Suprapubic skin (tissue), 4 donors: ENCODE data around the gene NDUFA3. TPM values are rescaled to one million over a fixed set of nuclear protein-coding genes. Genes with fewer than 3 reads are reported as not detected.
"Not testable (repeated sequence)": the region's sequence is repeated elsewhere in the genome, so short reads cannot be mapped to it uniquely, and the experiment has no call there.

ENCODE experiments used
- DNase-seq, 2 donors: peaks; one replicate each; pipeline ENCODE4 v3.0.0-alpha.2; 2019; ENCODE audit warnings: low spot score in 2 of 2
- H3K27ac ChIP-seq: fragments of 200-600 bp; sonication (generic); one replicate; pipeline ENCODE4 v1.5.1; 2019
- H3K27me3 ChIP-seq: fragments of 200-600 bp; sonication (generic); one replicate; pipeline ENCODE4 v1.5.1; 2019
- H3K36me3 ChIP-seq: fragments of 200-600 bp; sonication (generic); one replicate; pipeline ENCODE4 v1.5.1; 2019
- H3K4me1 ChIP-seq: fragments of 200-600 bp; sonication (generic); one replicate; pipeline ENCODE4 v1.5.1; 2019
- H3K4me3 ChIP-seq: fragments of 200-600 bp; sonication (generic); one replicate; pipeline ENCODE4 v1.5.1; 2019; ENCODE audit warnings: mild to moderate bottlenecking
- H3K9me3 ChIP-seq: fragments of 200-600 bp; sonication (generic); one replicate; pipeline ENCODE4 v1.5.1; 2019
- CTCF ChIP-seq, 2 donors: fragments of 200-600 bp in 1 of 2; fragments of 450-650 bp in 1 of 2; sonication (generic) in 1 of 2; IDR thresholded peaks; one replicate each; pipeline ENCODE4 v1.5.1; 2016 to 2019; ENCODE audit warnings: antibody characterized with exemption in 2 of 2, mild to moderate bottlenecking in 1 of 2, moderate library complexity in 1 of 2
- EP300 ChIP-seq: sonication (generic); formaldehyde crosslinking; IDR thresholded peaks from one replicate; pipeline ENCODE4 v1.6.1; 2017; ENCODE audit warnings: antibody characterized with exemption
- POLR2A ChIP-seq, 2 donors: fragments of 450-650 bp; IDR thresholded peaks; one replicate each; pipeline ENCODE4 v1.6.1; 2017; ENCODE audit warnings: antibody characterized with exemption in 2 of 2, mild to moderate bottlenecking in 2 of 2, moderate library complexity in 2 of 2
- POLR2AphosphoS5 ChIP-seq, 3 donors: sonication (generic); formaldehyde crosslinking; IDR thresholded peaks; one replicate each; pipeline ENCODE4 v1.6.1; 2017; ENCODE audit warnings: antibody characterized with exemption in 3 of 3
- WGBS: methylation state at CpG from one replicate; pipeline ENCODE4 v1.1.5; 2018; 5-methylcytosine and 5-hydroxymethylcytosine counted together
- total RNA-seq, 4 donors: library from RNA; depleted of rRNA; stranded (reverse); fragments of >200 nt; gene quantifications; one replicate each; pipeline ENCODE4 v1.1.0, GENCODE V29; 2016

The NDUFA3 gene
- total RNA-seq, 4 donors from 2014 or later: 23.1 to 71.9 (median 46.4) TPM

- no peak overlapping the region for H3K27ac ChIP-seq
- TF ChIP-seq EP300 (no peak), POLR2AphosphoS5 (IDR thresholded peaks at IDR 0.05) (no peak), POLR2A (IDR thresholded peaks at IDR 0.05) (no peak), CTCF (IDR thresholded peaks at IDR 0.05) (no peak)
- DNase-seq: no peak
- H3K9me3 ChIP-seq: no peaks in the 10 kb centered on the region
- no peaks in the 10 kb centered on the region for H3K36me3 ChIP-seq
- peaks cover 19% of the 10 kb centered on the region for H3K4me1 ChIP-seq
- peaks cover under 1% of the 10 kb centered on the region for H3K27me3 ChIP-seq
- 86% methylated on average over 14 of the region's 22 CpGs for WGBS
- H3K4me3 ChIP-seq: peak overlapping the region; percentile 53
Observed at GRCh38 chr19:54095136-54095858, 7.4 kb upstream of the NDUFA3 start.

DNA sequence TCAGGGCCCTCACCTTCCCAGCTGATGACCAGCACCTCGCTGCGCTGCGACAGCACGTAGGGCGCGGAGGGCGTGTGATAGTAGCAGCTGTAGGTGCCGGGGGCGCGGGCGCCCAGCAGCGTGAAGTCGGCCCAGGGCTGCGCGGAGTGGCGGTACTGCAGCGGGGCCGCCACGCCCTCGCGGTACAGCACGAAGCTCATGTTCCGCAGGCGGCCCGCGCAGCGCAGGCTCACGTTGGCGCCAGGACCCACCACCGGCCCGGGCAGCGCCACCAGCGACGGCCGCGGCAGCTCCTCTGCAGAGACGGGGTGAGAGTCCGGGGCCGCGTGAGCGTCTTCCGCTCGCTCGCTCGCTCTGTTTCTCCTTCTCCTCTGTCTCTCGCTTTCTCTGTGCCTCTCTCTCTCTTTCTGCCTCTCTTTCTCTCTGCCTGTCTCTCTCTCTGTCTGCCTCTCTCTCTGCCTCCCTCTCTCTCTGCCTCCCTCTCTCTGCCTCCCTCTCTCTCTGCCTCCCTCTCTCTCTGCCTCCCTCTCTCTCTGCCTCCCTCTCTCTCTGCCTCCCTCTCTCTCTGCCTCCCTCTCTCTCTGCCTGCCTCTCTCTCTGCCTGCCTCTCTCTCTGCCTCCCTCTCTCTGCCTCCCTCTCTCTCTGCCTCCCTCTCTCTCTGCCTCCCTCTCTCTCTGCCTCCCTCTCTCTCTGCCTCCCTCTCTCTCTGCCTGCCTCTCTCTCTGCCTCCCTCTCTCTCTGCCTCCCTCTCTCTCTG lies 6.6 kb upstream of the NDUFA3 start:
- peak in 1 of 2 donors; percentile 14 for TF ChIP-seq POLR2A (IDR thresholded peaks at IDR 0.05)
- not testable (repeated sequence) for DNase-seq, H3K9me3 ChIP-seq, H3K27me3 ChIP-seq, H3K36me3 ChIP-seq
- Histone ChIP-seq H3K4me1 (peaks cover 19% of the 10 kb centered on the region), H3K27ac (peak overlapping the region; percentile 45), H3K4me3 (peak overlapping the region; percentile 53)
- WGBS: 0% methylated on average over 24 of the region's 46 CpGs

- Histone ChIP-seq H3K36me3 (no peaks in the 10 kb centered on the region), H3K27ac (peak overlapping the region; percentile 42), H3K27me3 (no peaks in the 10 kb centered on the region), H3K9me3 (no peaks in the 10 kb centered on the region), H3K4me3 (peak overlapping the region; percentile 53), H3K4me1 (peaks cover 19% of the 10 kb centered on the region)
- TF ChIP-seq POLR2AphosphoS5 (IDR thresholded peaks at IDR 0.05) (no peak), POLR2A (IDR thresholded peaks at IDR 0.05) (no peak), EP300 (no peak), CTCF (IDR thresholded peaks at IDR 0.05) (peak in 1 of 2 donors; percentile 17)
- 8% methylated on average over 13 of the region's 14 CpGs for WGBS
- DNase-seq: no peak
Observed at GRCh38 chr19:54096617-54097106, 6.0 kb upstream of the NDUFA3 start.

- 81% methylated on average over 12 of the region's 12 CpGs for WGBS
- Histone ChIP-seq H3K9me3 (no peaks in the 10 kb centered on the region), H3K36me3 (no peaks in the 10 kb centered on the region), H3K4me1 (peaks cover 33% of the 10 kb centered on the region), H3K27me3 (no peaks in the 10 kb centered on the region), H3K4me3 (no peak overlapping the region), H3K27ac (no peak overlapping the region)
- no peak for TF ChIP-seq POLR2A (IDR thresholded peaks at IDR 0.05)
- TF ChIP-seq CTCF (IDR thresholded peaks at IDR 0.05): no peak
- no peak for TF ChIP-seq EP300
- TF ChIP-seq POLR2AphosphoS5 (IDR thresholded peaks at IDR 0.05): no peak
- DNase-seq: no peak
Observed at GRCh38 chr19:54099190-54099902, 3.3 kb upstream of the NDUFA3 start.

GRCh38 chr19:54099903-54100255 lies 2.8 kb upstream of the NDUFA3 start:
- not testable (repeated sequence) for H3K36me3 ChIP-seq, H3K27ac ChIP-seq, DNase-seq, H3K27me3 ChIP-seq, H3K4me3 ChIP-seq, H3K9me3 ChIP-seq
- peaks cover 33% of the 10 kb centered on the region for H3K4me1 ChIP-seq
- WGBS: 78% methylated on average over 9 of the region's 9 CpGs

DNA sequence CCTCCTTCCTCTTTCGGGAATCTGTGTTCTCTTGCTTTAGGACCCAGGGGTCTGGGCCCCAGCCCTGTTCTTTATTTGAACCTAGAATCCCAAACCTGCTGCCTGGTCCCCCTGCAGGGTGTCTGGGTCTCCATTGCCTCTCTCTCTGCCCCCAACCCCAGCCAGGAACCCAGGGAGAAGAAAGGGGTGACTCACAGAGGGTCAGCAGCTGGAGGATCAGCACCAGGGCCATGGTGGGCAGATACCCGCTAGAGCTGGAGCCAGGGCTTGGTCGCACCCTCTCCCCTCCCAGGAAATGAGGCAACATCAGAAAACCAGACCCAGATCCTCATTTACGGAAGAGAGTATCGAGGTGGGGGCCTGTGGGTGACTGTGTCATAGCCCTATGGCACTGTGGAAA lies 2.1 kb upstream of the NDUFA3 start, which contains the start of gene OSCAR:
TSS of gene OSCAR (minus strand) at position 243 of the 400 bp plus-strand sequence. CDS start at position 232, 11 bp downstream.
- no peak within 1 kb of the TSS for H3K27ac ChIP-seq
- no peak within 1 kb of the TSS for H3K4me3 ChIP-seq
- peaks cover 6% of the 10 kb centered on the region for H3K36me3 ChIP-seq
- no peaks in the 10 kb centered on the region for H3K9me3 ChIP-seq
- H3K4me1 ChIP-seq: peaks cover 29% of the 10 kb centered on the region
- WGBS: 36% methylated on average over 5 of the region's 5 CpGs
- no peak for DNase-seq
- no peaks in the 10 kb centered on the region for H3K27me3 ChIP-seq
- no peak for TF ChIP-seq CTCF (IDR thresholded peaks at IDR 0.05)
- TF ChIP-seq EP300: no peak
- no peak for TF ChIP-seq POLR2A (IDR thresholded peaks at IDR 0.05)
- TF ChIP-seq POLR2AphosphoS5 (IDR thresholded peaks at IDR 0.05): no peak
